Caki2 (cell line): ENCODE data around the gene LBP. TPM values are rescaled to one million over a fixed set of nuclear protein-coding genes. Genes with fewer than 3 reads are reported as not detected.
"Not testable (repeated sequence)": the region's sequence is repeated elsewhere in the genome, so short reads cannot be mapped to it uniquely, and the experiment has no call there.

Experiments used
- DNase-seq: peaks from one replicate; pipeline ENCODE4 v3.0.0-alpha.2; 2015; ENCODE audit warnings: low read depth
- in situ Hi-C: cut with HindIII; loops from 2 replicates; pipeline ENCODE4 v1.10.0; 2016; ENCODE audit warnings: low sequenced_read_pairs, low pct_unique_long_range_greater_than_20kb, mixed read lengths
- total RNA-seq: library from RNA; depleted of rRNA; stranded (reverse); fragments of >200 nt; shearing (Covaris generic); gene quantifications from 2 replicates; pipeline ENCODE4 v1.2.3, GENCODE V29; 2014; ENCODE audit warnings: low replicate concordance

LBP gene
- total RNA-seq, 1 experiment from 2014 or later, result not detected

DNA sequence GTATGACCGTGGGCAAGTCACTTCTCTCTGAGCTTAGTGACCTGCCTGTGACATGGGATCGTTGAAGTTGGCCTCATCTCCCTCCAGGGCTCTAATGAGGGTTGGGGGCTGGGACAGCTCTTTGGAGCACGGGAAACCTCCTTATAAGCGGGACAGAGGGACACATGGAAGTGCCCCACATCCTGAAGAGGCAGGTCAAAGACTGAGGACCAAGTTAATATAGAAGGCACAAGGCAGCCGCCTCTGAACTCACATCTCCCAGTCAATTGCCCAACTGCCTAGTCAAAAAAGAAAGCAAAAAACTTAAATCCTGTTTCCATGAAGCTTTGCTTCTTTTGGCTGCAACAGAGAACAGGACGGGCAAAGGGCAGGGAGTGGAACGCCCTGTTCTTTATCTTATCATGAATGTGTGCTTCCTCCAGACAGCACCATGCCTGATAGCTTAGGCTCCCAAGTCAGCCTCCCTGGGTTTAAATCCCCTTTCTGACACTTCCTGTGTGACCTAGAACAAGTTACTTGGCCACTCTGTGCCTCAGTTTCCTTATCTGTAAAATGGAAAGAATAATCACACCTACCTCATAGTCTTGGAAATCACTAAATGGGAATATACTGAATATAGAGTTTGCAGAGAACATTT is 27.1 kb downstream of the LBP start:
- DNase-seq, result no peak
- in situ Hi-C loops, result no loop called here

DNA sequence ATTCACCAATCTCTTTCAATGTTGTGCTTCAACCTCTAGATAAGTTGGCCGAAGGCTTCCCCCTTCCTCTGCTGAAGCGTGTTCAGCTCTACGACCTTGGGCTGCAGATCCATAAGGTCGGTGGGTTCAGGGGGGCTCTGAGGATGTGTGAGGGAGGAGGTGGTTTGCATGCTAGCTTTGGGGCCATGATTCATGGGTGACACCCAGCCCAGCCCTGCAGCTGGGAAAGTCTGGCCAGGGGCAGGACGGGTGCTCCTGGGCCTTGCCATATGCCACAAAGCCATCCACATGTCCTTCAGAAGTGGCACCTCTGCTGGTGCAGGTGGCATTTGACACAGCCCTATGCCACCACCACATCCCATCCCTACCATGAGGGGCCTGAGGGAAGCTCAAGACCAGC is 27.6 kb downstream of the LBP start:
- in situ Hi-C loops, result no loop called here
- no peak for DNase-seq

DNA sequence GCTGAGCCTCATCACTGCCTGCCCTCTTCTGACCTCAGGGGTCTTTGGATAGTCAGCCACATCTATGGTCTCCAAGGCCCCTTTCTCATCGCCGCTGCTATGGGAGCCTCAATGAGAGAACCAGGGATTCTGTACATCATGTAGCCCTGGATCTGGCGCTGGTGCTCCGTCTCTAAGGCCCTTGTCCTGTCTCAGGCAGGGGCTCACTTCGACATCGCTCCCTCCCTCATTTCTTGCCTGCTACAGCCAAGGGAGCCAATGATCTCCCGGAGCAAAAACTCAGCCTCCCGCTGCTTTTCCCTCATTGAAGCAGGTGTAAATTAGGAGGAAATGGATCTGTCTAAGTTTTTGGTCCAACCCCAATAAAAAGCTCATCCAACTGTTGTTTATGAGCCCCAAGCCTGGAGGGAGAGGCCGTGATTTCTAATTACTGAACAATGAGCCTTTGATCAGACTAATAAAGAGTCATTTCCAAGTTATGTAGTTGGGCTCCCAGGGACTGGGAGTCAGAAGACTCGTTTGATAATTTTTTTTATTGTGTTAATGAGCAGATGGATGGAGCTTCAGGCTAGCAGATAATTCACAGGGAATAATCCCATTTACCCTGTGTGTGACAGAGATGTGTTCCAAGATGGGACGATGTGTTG is 30.9 kb downstream of the LBP start:
- DNase-seq, result no peak
- in situ Hi-C loops, result no loop called here

DNA sequence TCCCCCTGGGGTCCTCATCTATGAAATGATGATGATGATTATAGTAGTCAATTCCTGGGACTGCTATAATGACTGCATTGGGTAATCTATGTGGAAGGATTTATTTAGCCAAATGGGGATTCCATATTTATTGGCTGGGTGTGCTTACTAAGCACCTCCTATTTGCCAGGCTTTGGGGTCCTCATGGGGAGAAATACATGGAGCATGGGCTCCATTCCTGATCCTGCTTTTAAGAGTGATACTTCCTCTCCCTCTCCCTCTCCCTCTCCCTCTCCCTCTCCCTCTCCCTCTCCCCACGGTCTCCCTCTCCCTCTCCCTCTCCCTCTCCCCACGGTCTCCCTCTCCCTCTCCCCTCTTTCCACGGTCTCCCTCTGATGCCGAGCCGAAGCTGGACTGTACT is 31.6 kb downstream of the LBP start:
- in situ Hi-C loops, DNase-seq: not testable (repeated sequence)

DNA sequence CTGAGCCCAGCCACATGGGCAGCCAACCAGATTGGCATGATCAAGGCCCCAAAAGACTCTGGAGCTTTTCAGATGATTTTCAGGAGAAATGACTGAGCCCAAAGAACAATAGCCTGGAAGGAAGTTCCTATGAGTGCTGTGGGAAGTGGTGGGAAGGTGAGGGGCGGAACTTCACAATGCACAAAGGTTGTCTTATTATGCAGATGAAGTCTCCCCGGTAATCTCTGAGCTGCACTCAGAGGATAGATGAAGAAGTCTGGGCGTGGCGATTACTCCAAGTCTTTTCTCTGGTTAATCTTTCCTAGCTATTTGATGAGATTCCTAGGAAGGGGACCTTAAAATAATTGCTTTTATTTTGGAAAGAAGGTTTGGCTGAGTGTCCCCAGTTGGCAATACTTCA is 36.9 kb downstream of the LBP start:
- in situ Hi-C loops, result no loop called here
- no peak for DNase-seq

DNA sequence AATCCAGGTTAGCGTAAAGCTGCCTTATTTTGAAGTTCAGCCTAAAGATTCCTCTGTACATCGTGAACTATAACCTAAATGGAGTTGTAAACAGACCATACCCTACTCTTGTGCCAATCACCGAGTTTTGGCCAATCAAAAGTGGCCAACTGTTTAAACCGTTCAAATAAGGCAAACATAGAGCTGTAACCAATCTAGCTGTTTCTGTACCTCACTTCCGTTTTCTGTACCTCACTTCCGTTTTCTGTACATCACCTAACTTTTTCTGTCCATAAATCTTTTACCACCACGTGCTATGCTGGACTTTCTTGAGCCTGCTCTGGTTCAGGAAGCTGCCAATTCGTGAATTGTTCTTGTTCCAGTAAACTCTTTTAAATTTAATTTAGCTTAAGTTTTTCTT is 39.7 kb downstream of the LBP start:
- in situ Hi-C loops, result no loop called here
- DNase-seq, result no peak

DNA sequence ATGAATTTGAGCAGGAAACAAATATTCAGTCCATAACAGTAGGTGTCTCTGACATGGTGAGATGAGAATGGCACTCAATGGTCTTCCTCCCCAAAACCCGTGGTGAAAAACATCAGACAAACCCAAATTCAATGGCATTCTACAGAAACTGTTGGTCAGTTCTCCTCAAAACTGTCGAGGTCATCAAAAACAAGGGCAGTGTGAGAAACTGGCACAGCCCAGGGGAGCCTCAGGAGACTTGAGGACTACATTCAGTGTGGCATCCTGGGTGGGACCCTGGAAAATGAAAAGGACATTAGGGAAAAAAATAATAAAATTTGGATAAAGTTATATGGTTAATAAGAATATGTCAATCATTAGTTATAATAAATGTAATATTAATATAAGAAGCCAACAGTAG is 40.6 kb downstream of the LBP start:
- in situ Hi-C loops, result no loop called here

DNA sequence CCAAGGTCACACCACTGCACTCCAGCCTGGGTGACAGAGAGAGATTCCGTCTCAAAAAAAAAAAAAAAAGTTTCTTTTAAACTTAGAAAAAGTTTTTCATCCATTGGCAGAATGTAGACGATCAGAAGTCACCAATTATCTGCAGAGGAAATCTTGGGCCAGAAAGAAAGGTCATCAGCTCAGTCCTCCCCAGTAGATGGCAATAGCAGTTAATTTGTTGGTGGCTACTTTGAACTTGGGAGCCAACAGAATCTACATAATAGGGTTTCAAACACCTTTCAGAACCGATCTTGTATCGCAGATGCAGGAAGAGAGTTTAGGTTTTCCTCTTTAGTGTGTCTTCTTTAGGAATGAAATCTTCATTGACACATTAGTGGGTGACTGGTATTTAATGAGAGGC is 41.7 kb downstream of the LBP start:
- in situ Hi-C loops, result no loop called here
- DNase-seq, result no peak

More for the DNA sequence above, 40.6 kb downstream of the LBP start:
- no peak for DNase-seq

DNA sequence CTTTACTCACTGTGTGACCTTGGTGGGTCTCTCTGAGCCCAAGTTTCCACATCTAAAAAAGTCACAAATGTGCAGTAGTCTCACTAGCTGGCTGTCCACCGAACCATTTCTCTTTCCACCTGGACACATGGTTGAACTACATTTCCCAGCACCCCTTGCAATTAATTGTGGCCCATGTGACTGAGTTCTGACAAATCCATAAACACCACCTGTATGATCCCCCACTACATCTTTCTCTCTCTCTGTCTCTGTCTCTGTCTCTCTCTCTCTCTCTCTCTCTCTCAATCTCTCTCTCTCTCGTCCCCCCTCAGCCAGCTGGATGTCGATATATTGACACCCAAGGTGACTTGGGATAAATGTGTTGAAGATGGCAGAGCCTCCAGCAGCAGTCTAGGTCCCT is 46.1 kb downstream of the LBP start:
- in situ Hi-C loops, result no loop called here
- DNase-seq, result no peak

DNA sequence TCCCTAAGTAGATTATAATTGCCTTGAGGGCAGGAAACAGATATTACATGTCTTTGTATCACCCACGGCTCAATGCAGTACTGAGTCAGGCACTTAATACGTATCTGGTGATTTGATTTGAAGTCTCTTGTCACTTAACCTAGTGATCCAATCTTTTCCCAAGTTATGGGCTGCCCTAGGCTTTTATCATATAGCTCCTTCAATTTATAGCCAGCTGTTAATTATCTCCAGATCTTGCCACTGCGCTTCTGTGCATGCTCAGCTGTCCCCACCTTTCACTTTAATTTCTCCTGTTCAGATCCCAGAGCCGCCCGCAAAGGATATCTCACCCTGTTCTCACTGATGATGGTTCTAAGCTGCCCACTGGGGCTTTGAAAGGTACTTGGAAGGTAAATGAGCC is 47.0 kb downstream of the LBP start:
- DNase-seq, result no peak
- in situ Hi-C loops, result no loop called here

DNA sequence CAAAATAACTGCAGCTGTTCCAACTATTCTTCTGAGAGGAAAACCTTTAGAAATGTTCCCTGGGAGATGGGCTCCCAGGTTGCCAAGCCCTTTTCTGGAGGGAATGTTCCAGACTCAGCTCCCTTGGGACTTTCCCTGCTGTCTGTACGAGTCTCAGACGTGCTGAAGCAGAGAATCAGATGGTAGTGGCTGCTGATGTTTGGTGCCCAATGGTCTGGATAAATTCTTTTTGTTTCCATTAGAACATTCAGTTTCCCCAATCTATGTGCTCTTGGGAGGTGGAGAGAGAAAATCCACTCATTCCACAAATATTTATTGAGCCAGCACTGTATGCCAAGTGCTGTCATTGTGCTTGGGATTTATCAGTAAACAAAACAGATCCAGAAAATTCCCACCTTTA is 48.9 kb downstream of the LBP start:
- DNase-seq, result no peak
- in situ Hi-C loops, result no loop called here

DNA sequence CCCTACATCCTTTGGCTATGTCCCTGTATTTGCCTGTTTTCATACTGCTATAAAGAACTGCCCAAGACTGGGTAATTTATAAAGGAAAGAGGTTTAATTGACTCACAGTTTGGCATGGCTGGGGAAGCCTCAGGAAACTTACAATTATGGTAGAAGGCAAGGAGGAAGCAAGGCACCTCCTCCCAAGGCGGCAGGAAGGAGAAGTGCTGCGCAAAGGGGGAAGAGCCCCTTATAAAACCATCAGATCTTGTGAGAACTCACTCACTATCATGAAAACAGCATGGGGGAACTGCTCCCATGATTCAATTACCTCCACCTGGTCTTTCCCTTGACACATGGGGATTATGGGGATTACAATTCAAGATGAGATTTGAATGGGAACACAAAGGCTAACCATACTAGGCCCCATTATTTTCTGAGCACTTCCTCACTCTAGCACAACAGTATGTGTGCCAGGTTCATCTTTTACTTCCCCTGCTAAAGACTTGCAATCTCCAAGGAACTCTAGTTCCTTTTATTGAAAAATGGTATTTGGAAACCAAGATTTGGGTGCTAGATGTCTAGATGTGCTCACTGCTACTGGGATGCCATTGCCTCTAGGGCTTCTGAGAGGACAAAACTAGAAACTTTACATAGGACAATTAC is 49.6 kb downstream of the LBP start:
- DNase-seq, in situ Hi-C loops: not testable (repeated sequence)

DNA sequence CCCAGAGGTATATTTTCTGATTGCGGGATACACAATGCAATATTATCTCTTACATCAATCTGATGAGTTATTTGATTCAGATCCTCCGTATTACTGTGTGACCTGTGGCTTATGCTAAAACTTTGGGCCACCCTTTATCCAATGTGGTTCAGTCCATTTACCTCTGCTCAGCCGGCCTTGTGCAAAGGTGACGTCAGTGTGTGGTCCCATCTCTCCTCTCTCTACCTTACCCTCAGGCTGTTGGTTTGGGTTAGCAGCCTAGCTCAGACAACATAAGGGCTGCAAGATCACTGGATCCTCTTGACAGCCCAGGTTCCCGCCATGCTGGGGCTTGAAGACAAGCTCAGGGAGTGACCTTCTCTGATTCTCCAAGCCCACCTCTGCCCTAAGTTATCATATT is 55.8 kb downstream of the LBP start:
- no peak for DNase-seq
- in situ Hi-C loops, result no loop called here

DNA sequence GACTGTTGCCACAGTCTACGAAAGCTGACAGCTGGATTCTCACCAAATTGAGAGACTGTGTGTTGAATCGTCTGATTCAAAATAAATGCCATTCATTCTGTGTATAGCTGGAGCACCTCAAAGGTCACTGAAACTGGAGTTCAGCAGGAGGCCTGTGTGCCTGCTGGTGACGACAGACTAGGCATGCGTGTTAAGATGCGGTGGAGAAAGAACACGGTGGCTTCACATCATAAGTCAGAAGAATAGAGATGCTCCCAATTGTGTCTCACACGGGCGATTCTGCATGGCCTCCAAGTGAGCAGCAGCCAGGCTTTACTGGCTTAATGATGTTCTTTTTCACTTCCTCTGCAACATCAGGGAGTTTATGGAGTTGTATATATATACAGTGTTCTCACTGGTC is 56.5 kb downstream of the LBP start:
- DNase-seq, result no peak
- in situ Hi-C loops, result no loop called here

DNA sequence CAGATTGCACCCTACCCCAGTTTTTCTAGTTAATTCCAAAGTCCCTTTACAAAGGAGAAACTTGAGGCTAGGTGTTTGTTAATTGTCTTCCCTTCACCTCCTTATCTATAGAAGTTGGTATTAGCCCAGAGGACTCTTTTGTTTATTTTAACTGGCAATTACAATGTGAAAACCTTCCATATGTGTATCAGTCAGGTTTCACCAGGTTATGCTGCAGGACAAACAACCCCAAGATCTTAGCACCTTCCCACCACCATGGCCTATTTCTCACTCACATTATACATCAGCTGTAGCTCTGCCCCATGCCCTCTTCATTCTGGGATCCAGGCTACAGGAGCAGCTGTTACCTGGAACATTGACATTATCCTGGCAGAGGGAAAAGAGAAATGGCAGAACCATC is 57.7 kb downstream of the LBP start:
- DNase-seq, result no peak
- in situ Hi-C loops, result no loop called here

DNA sequence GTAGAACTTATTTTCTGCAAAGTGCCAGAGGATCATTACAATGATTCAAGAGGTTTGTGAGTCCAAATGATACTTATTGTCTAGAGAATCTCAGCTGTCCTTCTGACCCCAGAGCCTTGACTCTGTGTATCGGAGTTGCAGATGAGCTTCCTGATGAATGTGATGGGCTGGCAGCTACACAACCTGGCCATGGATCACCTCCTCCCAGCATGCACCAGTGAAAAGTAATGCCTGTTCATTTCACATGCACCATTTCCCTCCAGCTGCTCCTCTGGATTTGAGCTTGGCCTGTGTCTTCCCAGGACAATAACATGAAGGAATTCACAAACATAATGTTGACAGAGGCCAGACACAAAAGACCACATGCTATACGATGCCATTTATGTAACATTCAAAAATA is 58.9 kb downstream of the LBP start:
- DNase-seq, result no peak
- in situ Hi-C loops, result no loop called here

DNA sequence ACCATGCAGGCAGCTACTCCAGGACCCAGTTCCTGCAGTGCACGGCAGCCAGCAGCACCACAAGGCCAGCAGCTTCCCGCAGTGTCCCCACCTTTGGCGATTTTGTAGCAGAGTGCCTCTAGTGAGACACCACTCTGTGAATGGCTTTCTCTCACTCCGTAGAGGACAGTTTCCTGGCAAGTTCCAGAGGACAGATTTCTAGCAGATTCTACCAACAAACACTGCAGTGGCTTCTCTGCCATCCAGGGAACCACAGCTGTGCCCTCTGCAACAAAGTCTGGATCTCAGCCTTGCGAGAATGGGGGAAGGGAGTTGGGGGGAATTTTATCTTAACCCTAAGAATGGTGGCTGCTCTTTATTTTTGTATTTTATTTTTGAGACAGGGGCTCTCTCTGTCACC is 60.2 kb downstream of the LBP start:
- DNase-seq, result no peak
- in situ Hi-C loops, result no loop called here

DNA sequence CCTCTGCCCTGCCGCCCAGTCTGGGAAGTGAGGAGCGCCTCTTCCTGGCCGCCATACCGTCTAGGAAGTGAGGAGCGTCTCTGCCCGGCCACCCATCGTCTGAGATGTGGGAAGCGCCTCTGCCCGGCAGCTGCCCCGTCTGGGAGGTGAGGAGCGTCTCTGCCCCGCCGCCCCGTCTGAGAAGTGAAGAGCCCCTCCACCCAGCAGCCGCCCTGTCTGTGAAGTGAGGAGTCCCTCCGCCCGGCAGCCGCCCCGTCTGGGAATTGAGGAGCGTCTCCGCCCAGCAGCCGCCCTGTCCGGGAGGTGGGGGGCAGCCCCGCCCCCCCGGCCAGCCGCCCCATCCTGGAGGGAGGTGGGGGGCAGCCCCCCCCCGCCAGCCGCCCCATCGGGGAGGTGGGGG is 61.0 kb downstream of the LBP start:
- in situ Hi-C loops, result no loop called here
- no peak for DNase-seq

DNA sequence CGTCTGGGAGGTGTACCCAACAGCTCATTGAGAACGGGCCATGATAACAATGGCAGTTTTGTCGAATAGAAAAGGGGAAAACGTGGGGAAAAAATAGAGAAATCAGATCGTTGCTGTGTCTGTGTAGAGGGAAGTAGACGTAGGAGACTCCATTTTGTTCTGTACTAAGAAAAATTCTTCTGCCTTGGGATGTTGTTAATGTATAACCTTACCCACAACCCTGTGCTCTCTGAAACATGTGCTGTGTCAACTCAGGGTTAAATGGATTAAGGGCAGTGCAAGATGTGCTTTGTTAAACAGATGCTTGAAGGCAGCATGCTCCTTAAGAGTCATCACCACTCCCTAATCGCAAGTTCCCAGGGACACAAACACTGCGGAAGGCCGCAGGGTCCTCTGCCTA is 61.5 kb downstream of the LBP start:
- DNase-seq, in situ Hi-C loops: not testable (repeated sequence)
